Right lobe of liver (tissue), 4 donors: ENCODE measurements around the gene IYD.

Experiments
- POLR2A ChIP-seq: fragments of 450-650 bp; IDR thresholded peaks from one replicate; pipeline ENCODE4 v1.6.1; 2017; ENCODE audit warnings: antibody characterized with exemption, mild to moderate bottlenecking
- TF ChIP-seq, protein P1 (sequence below), 4 donors: fragments of 200-600 bp in 3 of 4; fragments of 450-650 bp in 1 of 4; IDR thresholded peaks; one replicate each; pipeline versions ENCODE4 v1.5.1 to v1.8.0; 2016 to 2022; ENCODE audit warnings: antibody characterized with exemption in 4 of 4, mild to moderate bottlenecking in 2 of 4
- donor health status: DM: no; HTN: no; CAD: no.
- donor health status: DM: no; HTN: no; CAD: no.
- donor health status: DM: no; HTN: yes; CAD: no.

DNA sequence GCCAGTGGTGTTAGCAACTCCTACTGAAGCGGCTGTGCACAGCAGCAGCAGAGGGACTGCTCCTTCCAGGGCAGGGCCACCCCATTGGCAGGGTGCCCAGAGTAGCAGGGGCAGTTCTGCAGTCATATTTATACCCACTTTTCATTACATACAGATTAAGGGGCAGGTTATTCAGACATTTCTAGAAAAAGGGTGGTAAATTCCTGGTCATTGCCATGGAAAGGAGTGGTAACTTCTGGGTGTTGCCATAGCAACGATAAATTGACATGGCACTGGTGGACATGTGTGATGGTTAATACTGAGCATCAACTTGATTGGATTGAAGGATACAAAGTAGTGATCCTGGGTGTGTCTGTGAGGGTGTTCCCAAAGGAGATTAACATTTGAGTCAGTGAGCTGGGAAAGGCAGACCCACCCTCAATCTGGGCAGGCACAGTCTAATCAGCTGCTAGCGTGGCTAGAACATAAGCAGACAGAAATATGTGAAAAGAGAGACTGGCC, 45.0 kb downstream of the IYD start:
- TF ChIP-seq, protein P1, sequence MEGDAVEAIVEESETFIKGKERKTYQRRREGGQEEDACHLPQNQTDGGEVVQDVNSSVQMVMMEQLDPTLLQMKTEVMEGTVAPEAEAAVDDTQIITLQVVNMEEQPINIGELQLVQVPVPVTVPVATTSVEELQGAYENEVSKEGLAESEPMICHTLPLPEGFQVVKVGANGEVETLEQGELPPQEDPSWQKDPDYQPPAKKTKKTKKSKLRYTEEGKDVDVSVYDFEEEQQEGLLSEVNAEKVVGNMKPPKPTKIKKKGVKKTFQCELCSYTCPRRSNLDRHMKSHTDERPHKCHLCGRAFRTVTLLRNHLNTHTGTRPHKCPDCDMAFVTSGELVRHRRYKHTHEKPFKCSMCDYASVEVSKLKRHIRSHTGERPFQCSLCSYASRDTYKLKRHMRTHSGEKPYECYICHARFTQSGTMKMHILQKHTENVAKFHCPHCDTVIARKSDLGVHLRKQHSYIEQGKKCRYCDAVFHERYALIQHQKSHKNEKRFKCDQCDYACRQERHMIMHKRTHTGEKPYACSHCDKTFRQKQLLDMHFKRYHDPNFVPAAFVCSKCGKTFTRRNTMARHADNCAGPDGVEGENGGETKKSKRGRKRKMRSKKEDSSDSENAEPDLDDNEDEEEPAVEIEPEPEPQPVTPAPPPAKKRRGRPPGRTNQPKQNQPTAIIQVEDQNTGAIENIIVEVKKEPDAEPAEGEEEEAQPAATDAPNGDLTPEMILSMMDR (IDR thresholded peaks at IDR 0.05), result no peak
- TF ChIP-seq POLR2A, result no peak
